ENCODE data around the gene JMY.

JMY gene

DNA sequence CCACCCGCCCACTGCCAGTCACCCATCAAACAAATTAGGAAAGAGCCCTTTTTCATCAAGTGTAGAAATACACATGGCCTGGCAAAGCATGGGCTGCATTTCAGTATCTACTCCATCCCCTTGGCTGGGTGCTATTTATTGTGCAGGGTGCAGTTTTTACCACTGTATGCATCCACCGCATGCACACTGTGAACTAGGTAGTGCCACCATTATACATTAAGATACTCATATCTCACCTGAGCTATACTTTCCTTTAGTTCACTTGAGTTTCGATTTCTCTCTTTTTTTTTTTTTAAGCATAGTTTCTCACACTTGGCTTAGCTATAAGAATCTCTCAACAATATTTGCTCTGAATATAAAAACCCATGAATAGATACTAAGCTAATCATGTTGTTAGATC is 49.4 kb downstream of the JMY start:
- no peaks in the 10 kb centered on the region for H3K36me3 ChIP-seq (ENCODE audit: control insufficient read depth, insufficient read depth, low read length)
- H2BK15ac ChIP-seq (replicated peaks; ENCODE audit: low read depth) = no peak overlapping the region
- H3K4me1 ChIP-seq (ENCODE audit: control insufficient read depth, low read depth, low read length) = no peaks in the 10 kb centered on the region
- no CpG with 5 or more reads among the region's 3 CpGs for WGBS (ENCODE audit: extremely low coverage, insufficient coverage, low lambda C conversion rate)
- H2BK120ac ChIP-seq (ENCODE audit: low read depth, low read length) = no peak overlapping the region
- H2BK5ac ChIP-seq (ENCODE audit: low read length) = no peak overlapping the region
- H3K23ac ChIP-seq (ENCODE audit: low read length) = no peak overlapping the region
- no peak overlapping the region for H3K4me2 ChIP-seq (ENCODE audit: low read length)
- no peak overlapping the region for H4K8ac ChIP-seq (ENCODE audit: low read depth, low read length)
- no peak overlapping the region for H3K4me3 ChIP-seq (ENCODE audit: low read length)
- no peak for DNase-seq
- no peaks in the 10 kb centered on the region for H3K79me1 ChIP-seq (ENCODE audit: low read length)
- H4K5ac ChIP-seq (ENCODE audit: low read length) = no peak overlapping the region
- H3K18ac ChIP-seq (ENCODE audit: low read length) = no peak overlapping the region
- no peak overlapping the region for H3K4ac ChIP-seq (ENCODE audit: low read depth, low read length)
- H3K79me2 ChIP-seq (ENCODE audit: control insufficient read depth, insufficient read depth, low read length) = no peaks in the 10 kb centered on the region
- H3K27me3 ChIP-seq (ENCODE audit: insufficient read depth, low read length, poor library complexity) = no peaks in the 10 kb centered on the region
- no peak overlapping the region for H2AK5ac ChIP-seq (ENCODE audit: low read length)
- H3K9ac ChIP-seq (ENCODE audit: low read length) = no peak overlapping the region
- no peak overlapping the region for H3K56ac ChIP-seq (ENCODE audit: low read length)
- no peak overlapping the region for H3K27ac ChIP-seq (ENCODE audit: low read depth, low read length)

DNA sequence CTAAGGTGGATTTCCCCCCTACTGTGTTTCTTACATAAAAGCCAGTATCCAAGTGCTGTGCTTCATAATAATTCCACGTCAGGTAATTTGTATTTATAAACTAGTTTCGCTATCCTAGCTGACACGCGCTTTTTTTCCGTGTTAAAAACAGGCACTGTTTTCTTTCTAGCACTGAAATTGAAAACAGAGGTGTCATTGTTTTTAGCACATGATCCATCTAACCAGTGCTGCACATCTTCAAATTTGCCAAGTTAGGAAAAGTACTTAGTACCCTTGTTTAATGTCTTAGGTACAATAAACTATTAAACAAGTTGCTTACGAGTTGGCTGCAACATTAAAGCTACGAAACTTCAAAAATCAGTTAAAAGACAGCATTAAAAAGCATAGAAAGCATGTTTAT is 49.9 kb downstream of the JMY start:
- H2BK120ac ChIP-seq (ENCODE audit: low read depth, low read length) = no peak overlapping the region
- H3K27ac ChIP-seq (ENCODE audit: low read depth, low read length) = no peak overlapping the region
- no peak overlapping the region for H3K23ac ChIP-seq (ENCODE audit: low read length)
- no peaks in the 10 kb centered on the region for H3K27me3 ChIP-seq (ENCODE audit: insufficient read depth, low read length, poor library complexity)
- no peak overlapping the region for H3K4ac ChIP-seq (ENCODE audit: low read depth, low read length)
- H3K4me3 ChIP-seq (ENCODE audit: low read length) = no peak overlapping the region
- no peak overlapping the region for H4K5ac ChIP-seq (ENCODE audit: low read length)
- no peak overlapping the region for H2BK5ac ChIP-seq (ENCODE audit: low read length)
- no peaks in the 10 kb centered on the region for H3K4me1 ChIP-seq (ENCODE audit: control insufficient read depth, low read depth, low read length)
- H3K36me3 ChIP-seq (ENCODE audit: control insufficient read depth, insufficient read depth, low read length) = no peaks in the 10 kb centered on the region
- H3K4me2 ChIP-seq (ENCODE audit: low read length) = no peak overlapping the region
- no peaks in the 10 kb centered on the region for H3K79me2 ChIP-seq (ENCODE audit: control insufficient read depth, insufficient read depth, low read length)
- WGBS (ENCODE audit: extremely low coverage, insufficient coverage, low lambda C conversion rate) = no CpG with 5 or more reads among the region's 7 CpGs
- no peaks in the 10 kb centered on the region for H3K79me1 ChIP-seq (ENCODE audit: low read length)
- H3K18ac ChIP-seq (ENCODE audit: low read length) = no peak overlapping the region
- no peak overlapping the region for H3K9ac ChIP-seq (ENCODE audit: low read length)
- no peak for DNase-seq
- H2BK15ac ChIP-seq (replicated peaks; ENCODE audit: low read depth) = no peak overlapping the region
- H3K56ac ChIP-seq (ENCODE audit: low read length) = no peak overlapping the region
- H4K8ac ChIP-seq (ENCODE audit: low read depth, low read length) = no peak overlapping the region
- no peak overlapping the region for H2AK5ac ChIP-seq (ENCODE audit: low read length)

DNA sequence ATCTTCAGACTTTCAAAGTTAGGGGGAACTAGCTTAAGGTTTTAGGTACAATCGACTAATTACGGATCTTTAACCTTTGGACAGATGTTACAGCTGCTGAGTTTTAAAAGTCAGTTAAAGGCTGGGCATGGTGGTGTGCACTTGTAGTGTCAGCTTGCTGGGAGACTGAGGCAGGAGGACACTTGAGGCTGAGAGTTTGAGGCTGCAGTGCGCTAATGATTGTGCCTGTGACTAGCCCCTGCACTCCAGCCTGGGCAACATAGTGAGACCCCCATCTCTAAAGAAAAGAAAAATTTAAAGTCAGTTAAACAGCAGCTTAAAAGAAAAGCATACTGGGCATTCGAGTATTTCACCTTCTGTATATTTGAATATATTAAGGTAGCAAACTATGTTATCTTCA is 51.4 kb downstream of the JMY start:
- Histone ChIP-seq H4K8ac (ENCODE audit: low read depth, low read length) (no peak overlapping the region), H3K18ac (ENCODE audit: low read length) (no peak overlapping the region), H3K4me2 (ENCODE audit: low read length) (no peak overlapping the region), H3K56ac (ENCODE audit: low read length) (no peak overlapping the region), H3K27me3 (ENCODE audit: insufficient read depth, low read length, poor library complexity) (no peaks in the 10 kb centered on the region), H3K79me2 (ENCODE audit: control insufficient read depth, insufficient read depth, low read length) (no peaks in the 10 kb centered on the region), H2BK120ac (ENCODE audit: low read depth, low read length) (no peak overlapping the region), H3K4me1 (ENCODE audit: control insufficient read depth, low read depth, low read length) (no peaks in the 10 kb centered on the region), H3K4me3 (ENCODE audit: low read length) (no peak overlapping the region), H3K23ac (ENCODE audit: low read length) (no peak overlapping the region), H2AK5ac (ENCODE audit: low read length) (no peak overlapping the region), H3K36me3 (ENCODE audit: control insufficient read depth, insufficient read depth, low read length) (no peaks in the 10 kb centered on the region), H4K5ac (ENCODE audit: low read length) (no peak overlapping the region), H2BK5ac (ENCODE audit: low read length) (no peak overlapping the region), H3K9ac (ENCODE audit: low read length) (no peak overlapping the region), H2BK15ac (replicated peaks; ENCODE audit: low read depth) (no peak overlapping the region), H3K4ac (ENCODE audit: low read depth, low read length) (no peak overlapping the region), H3K79me1 (ENCODE audit: low read length) (no peaks in the 10 kb centered on the region), H3K27ac (ENCODE audit: low read depth, low read length) (no peak overlapping the region)
- no CpG with 5 or more reads among the region's 4 CpGs for WGBS (ENCODE audit: extremely low coverage, insufficient coverage, low lambda C conversion rate)
- DNase-seq = no peak

DNA sequence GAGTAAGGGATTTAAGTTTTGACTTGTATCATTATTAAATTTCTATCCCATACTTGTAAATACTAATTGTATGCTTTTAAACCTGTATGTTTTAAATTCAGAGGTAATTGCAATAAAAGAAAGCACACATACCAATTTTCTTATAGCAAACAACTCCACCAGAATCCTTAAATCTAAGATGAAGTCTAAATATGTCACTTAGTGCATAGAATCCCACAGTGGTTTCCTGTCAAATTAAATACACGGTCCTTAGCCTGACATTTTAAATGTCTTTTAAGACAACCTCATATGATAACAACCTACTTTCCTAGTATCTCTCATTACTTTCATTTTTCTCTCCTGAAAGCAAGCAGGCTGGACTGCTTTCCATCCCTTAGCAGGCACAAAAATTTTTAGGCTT is 52.0 kb downstream of the JMY start:
- Histone ChIP-seq H2BK15ac (replicated peaks; ENCODE audit: low read depth) (no peak overlapping the region), H3K9ac (ENCODE audit: low read length) (no peak overlapping the region), H2BK5ac (ENCODE audit: low read length) (no peak overlapping the region), H4K5ac (ENCODE audit: low read length) (no peak overlapping the region), H3K36me3 (ENCODE audit: control insufficient read depth, insufficient read depth, low read length) (no peaks in the 10 kb centered on the region), H3K27ac (ENCODE audit: low read depth, low read length) (no peak overlapping the region), H3K79me1 (ENCODE audit: low read length) (no peaks in the 10 kb centered on the region), H3K79me2 (ENCODE audit: control insufficient read depth, insufficient read depth, low read length) (no peaks in the 10 kb centered on the region), H3K4me2 (ENCODE audit: low read length) (no peak overlapping the region), H3K4me1 (ENCODE audit: control insufficient read depth, low read depth, low read length) (no peaks in the 10 kb centered on the region), H3K4me3 (ENCODE audit: low read length) (no peak overlapping the region), H3K27me3 (ENCODE audit: insufficient read depth, low read length, poor library complexity) (no peaks in the 10 kb centered on the region), H3K56ac (ENCODE audit: low read length) (no peak overlapping the region), H2AK5ac (ENCODE audit: low read length) (no peak overlapping the region), H4K8ac (ENCODE audit: low read depth, low read length) (no peak overlapping the region), H3K18ac (ENCODE audit: low read length) (no peak overlapping the region), H2BK120ac (ENCODE audit: low read depth, low read length) (no peak overlapping the region), H3K4ac (ENCODE audit: low read depth, low read length) (no peak overlapping the region), H3K23ac (ENCODE audit: low read length) (no peak overlapping the region)
- WGBS (ENCODE audit: extremely low coverage, insufficient coverage, low lambda C conversion rate) = no CpG with 5 or more reads among the region's 1 CpG
- no peak for DNase-seq

DNA sequence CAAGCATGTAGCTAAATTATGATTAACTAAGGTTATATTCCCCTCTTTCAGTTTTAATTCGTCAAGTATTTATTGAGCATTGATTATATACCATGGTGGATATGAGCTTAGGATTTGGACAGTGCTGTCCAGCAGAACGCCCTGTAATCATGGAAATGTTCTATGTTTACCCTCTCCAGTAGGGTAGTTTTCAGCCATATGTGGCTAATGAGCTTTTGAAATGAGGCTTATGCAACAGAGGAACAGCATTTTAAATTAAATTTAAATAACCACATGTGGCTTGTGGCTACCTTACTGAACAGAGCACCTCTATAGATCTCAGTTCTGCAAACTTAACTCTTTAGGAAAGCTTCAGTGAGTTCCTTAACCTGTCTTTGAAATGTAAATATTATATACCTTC is 59.1 kb downstream of the JMY start:
- Histone ChIP-seq H2AK5ac (ENCODE audit: low read length) (no peak overlapping the region), H3K36me3 (ENCODE audit: control insufficient read depth, insufficient read depth, low read length) (no peaks in the 10 kb centered on the region), H3K4me2 (ENCODE audit: low read length) (no peak overlapping the region), H3K27ac (ENCODE audit: low read depth, low read length) (no peak overlapping the region), H3K4ac (ENCODE audit: low read depth, low read length) (no peak overlapping the region), H2BK5ac (ENCODE audit: low read length) (no peak overlapping the region), H2BK120ac (ENCODE audit: low read depth, low read length) (no peak overlapping the region), H3K79me1 (ENCODE audit: low read length) (no peaks in the 10 kb centered on the region), H3K9ac (ENCODE audit: low read length) (no peak overlapping the region), H3K56ac (ENCODE audit: low read length) (no peak overlapping the region), H4K5ac (ENCODE audit: low read length) (no peak overlapping the region), H3K27me3 (ENCODE audit: insufficient read depth, low read length, poor library complexity) (no peaks in the 10 kb centered on the region), H3K79me2 (ENCODE audit: control insufficient read depth, insufficient read depth, low read length) (no peaks in the 10 kb centered on the region), H3K4me3 (ENCODE audit: low read length) (no peak overlapping the region), H2BK15ac (replicated peaks; ENCODE audit: low read depth) (no peak overlapping the region), H3K23ac (ENCODE audit: low read length) (no peak overlapping the region), H3K18ac (ENCODE audit: low read length) (no peak overlapping the region), H4K8ac (ENCODE audit: low read depth, low read length) (no peak overlapping the region), H3K4me1 (ENCODE audit: control insufficient read depth, low read depth, low read length) (no peaks in the 10 kb centered on the region)
- DNase-seq = no peak
- WGBS (ENCODE audit: extremely low coverage, insufficient coverage, low lambda C conversion rate) = no CpG with 5 or more reads among the region's 2 CpGs

DNA sequence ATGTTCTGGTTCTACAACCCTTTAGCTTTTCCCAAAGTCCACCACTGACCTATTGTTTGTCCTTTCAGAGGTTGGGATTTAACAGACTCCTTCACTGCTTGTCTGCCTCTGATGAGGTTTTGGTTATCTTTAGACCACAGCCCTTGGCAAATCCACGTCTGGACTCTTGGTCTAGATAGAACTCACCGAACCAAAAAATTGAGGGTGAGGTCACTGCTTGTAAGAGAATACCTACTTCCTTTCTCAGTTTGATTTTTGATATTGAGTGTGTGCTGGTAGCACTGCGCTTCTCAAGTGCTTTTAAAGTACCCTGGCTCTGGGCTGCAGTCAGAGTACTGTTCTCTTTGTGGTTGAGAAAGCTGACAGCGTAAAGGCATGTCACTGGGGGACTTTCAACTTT is 61.7 kb downstream of the JMY start:
- Histone ChIP-seq H3K18ac (ENCODE audit: low read length) (no peak overlapping the region), H4K8ac (ENCODE audit: low read depth, low read length) (no peak overlapping the region), H3K56ac (ENCODE audit: low read length) (no peak overlapping the region), H4K5ac (ENCODE audit: low read length) (no peak overlapping the region), H3K4ac (ENCODE audit: low read depth, low read length) (no peak overlapping the region), H3K4me2 (ENCODE audit: low read length) (no peak overlapping the region), H2BK5ac (ENCODE audit: low read length) (no peak overlapping the region), H3K4me3 (ENCODE audit: low read length) (no peak overlapping the region), H2BK120ac (ENCODE audit: low read depth, low read length) (no peak overlapping the region), H3K9ac (ENCODE audit: low read length) (no peak overlapping the region), H2AK5ac (ENCODE audit: low read length) (no peak overlapping the region), H3K79me1 (ENCODE audit: low read length) (no peaks in the 10 kb centered on the region), H3K27ac (ENCODE audit: low read depth, low read length) (no peak overlapping the region), H3K23ac (ENCODE audit: low read length) (no peak overlapping the region), H3K79me2 (ENCODE audit: control insufficient read depth, insufficient read depth, low read length) (no peaks in the 10 kb centered on the region), H3K36me3 (ENCODE audit: control insufficient read depth, insufficient read depth, low read length) (no peaks in the 10 kb centered on the region), H2BK15ac (replicated peaks; ENCODE audit: low read depth) (peak overlapping the region; percentile 27), H3K27me3 (ENCODE audit: insufficient read depth, low read length, poor library complexity) (no peaks in the 10 kb centered on the region), H3K4me1 (ENCODE audit: control insufficient read depth, low read depth, low read length) (no peaks in the 10 kb centered on the region)
- WGBS (ENCODE audit: extremely low coverage, insufficient coverage, low lambda C conversion rate) = no CpG with 5 or more reads among the region's 4 CpGs
- peak; percentile 2 for DNase-seq
